Activated naive CD8-positive, alpha-beta T cell (primary cell): ENCODE data around the gene MZB1.

Source experiments
- H3K27ac Mint-ChIP-seq: one replicate; pipeline ENCODE4 v1.8.0; 2021; ENCODE audit warnings: mixed read lengths
- H3K27me3 Mint-ChIP-seq: one replicate; pipeline ENCODE4 v1.8.0; 2021; ENCODE audit warnings: mixed read lengths
- H3K36me3 Mint-ChIP-seq: one replicate; pipeline ENCODE4 v1.8.0; 2021; ENCODE audit warnings: mixed read lengths
- H3K4me1 Mint-ChIP-seq: one replicate; pipeline ENCODE4 v1.8.0; 2021; ENCODE audit warnings: low read depth, mixed read lengths
- H3K4me3 Mint-ChIP-seq: one replicate; pipeline ENCODE4 v1.8.0; 2021; ENCODE audit warnings: mild to moderate bottlenecking, mixed read lengths
- H3K9me3 Mint-ChIP-seq: one replicate; pipeline ENCODE4 v1.8.0; 2021; ENCODE audit warnings: low read depth, mixed read lengths

Gene MZB1

GRCh38 chr5:139389701-139390638, at the start of gene MZB1:
TSS of gene MZB1 (minus strand) at chr5:139389913. CDS start at chr5:139389856, 57 bp downstream.
- H3K4me1 Mint-ChIP-seq, result peaks cover 52% of the 10 kb centered on the region
- no peaks in the 10 kb centered on the region for H3K27me3 Mint-ChIP-seq
- no peaks in the 10 kb centered on the region for H3K36me3 Mint-ChIP-seq
- H3K9me3 Mint-ChIP-seq, result no peaks in the 10 kb centered on the region
- H3K27ac Mint-ChIP-seq, result peak within 1 kb of the TSS; percentile 72
- peak within 1 kb of the TSS; percentile 35 for H3K4me3 Mint-ChIP-seq

DNA sequence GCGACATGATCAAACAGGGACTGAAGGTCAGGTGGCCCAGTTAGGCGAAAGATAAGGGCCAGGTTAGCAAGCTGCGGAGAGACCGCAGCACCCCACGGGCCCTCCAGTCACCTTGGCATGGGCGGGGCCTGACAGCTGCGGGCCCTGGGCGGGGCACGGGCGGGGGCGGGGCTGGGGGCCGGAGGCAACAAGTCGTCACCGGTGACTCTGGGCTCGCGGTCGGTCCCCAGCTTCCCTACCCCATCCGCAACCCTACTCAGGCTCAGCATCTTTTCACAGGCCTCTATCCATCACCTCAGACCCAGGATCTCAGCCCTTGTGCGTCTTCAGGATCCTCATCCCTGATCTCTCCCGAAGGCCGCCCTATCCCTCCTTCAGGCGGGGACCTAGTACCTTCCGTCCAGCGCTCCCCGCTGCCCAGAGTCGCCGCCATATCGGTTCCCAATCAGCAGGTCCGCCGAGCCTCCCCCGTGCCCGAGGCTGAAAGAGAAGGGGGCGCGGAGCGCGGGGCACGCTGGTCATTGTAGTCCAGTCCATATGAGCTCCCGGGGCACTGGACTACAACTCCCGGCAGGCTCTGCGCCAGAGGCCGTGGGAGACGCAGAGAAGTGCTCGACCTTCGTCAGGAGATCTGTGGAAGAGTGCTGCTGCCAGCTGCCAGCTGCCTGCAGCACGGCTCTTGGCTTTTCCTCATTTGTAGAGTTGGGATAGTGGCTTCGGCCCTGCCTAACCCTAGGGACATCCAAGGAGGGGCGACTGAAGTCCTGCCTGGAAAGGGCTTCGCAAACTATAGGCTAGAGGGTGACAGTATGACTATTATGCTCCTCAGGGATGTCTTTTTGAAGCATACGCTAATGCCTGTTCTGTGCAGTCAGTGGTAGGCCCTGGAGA, 49.5 kb upstream of the MZB1 start, which contains the start of gene DNAJC18:
Gene DNAJC18 (minus strand): TSS at position 513 of the 891 bp plus-strand sequence. CDS start 80 bp downstream, at position 433.
- Mint-ChIP-seq H3K9me3 (no peaks in the 10 kb centered on the region), H3K27ac (peak within 1 kb of the TSS; percentile 99), H3K27me3 (no peaks in the 10 kb centered on the region), H3K36me3 (peaks cover 4% of the 10 kb centered on the region), H3K4me3 (peak within 1 kb of the TSS; percentile 98), H3K4me1 (peaks cover 39% of the 10 kb centered on the region)

DNA sequence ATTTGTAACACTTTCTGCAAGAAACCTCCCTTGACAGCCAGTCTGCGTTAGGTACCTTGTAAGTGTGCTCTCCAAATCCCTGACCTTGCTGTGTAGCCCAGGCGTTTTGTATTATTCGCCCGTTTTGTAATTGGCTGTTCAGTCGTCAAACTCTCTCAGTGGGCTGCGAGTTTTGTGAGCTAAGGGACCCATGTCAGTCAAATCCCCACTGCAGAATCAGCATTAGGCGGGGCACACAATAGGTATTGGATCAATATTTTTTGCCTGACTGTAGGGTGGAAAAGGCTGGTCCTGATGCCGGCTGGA, 48.9 kb upstream of the MZB1 start:
- Mint-ChIP-seq H3K9me3 (no peaks in the 10 kb centered on the region), H3K27ac (peak overlapping the region; percentile 66), H3K36me3 (peaks cover 4% of the 10 kb centered on the region), H3K4me1 (peaks cover 33% of the 10 kb centered on the region), H3K27me3 (no peaks in the 10 kb centered on the region), H3K4me3 (peak overlapping the region; percentile 98)

DNA sequence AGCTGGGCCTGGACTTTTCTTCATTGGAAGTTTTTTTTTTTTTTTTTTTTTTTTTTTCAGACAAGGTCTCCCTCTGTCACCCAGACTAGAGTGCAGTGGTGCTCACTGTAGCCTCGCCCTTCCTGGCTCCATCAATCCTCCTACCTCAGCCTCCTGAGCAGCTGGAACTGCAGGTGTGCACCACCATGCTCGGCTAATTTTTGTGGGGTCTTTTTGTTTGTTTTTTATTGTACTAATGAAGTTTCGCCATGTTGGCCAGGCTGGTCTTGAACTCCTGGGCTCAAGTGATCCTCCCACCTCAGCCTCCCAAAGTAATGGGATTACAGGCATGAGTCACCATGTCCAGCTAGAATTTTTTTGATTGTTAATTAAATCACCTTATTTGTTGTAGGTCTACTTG, 46.0 kb upstream of the MZB1 start:
- no peaks in the 10 kb centered on the region for H3K27me3 Mint-ChIP-seq
- no peak overlapping the region for H3K27ac Mint-ChIP-seq
- H3K4me1 Mint-ChIP-seq, result peaks cover 28% of the 10 kb centered on the region
- no peak overlapping the region for H3K4me3 Mint-ChIP-seq
- H3K9me3 Mint-ChIP-seq, result no peaks in the 10 kb centered on the region
- peaks cover 4% of the 10 kb centered on the region for H3K36me3 Mint-ChIP-seq

- Mint-ChIP-seq H3K4me1 (peaks cover 15% of the 10 kb centered on the region), H3K4me3 (no peak overlapping the region), H3K36me3 (peaks cover 4% of the 10 kb centered on the region), H3K27ac (no peak overlapping the region), H3K9me3 (no peaks in the 10 kb centered on the region), H3K27me3 (no peaks in the 10 kb centered on the region)
Observed at GRCh38 chr5:139431706-139432105, 42.0 kb upstream of the MZB1 start.

DNA sequence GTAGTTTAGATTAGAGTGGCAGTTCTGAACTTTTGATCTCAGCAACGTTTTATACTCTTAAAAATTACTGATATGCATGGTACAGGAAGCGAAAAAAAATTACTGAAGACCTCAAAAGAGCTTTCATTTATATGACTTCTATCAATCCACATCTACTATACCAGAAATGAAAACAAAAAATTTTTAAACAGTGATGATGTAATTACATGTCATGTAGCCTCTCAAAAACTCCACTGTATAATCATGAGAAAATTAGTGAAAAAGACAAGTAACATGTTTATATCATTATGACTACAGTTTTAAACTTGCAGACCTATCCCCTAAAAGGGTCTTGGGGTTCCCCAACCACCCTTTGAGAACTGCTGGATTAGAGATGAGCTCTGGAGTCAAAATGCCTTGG, 40.3 kb upstream of the MZB1 start:
- H3K9me3 Mint-ChIP-seq, result no peaks in the 10 kb centered on the region
- H3K36me3 Mint-ChIP-seq, result peaks cover 4% of the 10 kb centered on the region
- H3K27me3 Mint-ChIP-seq, result no peaks in the 10 kb centered on the region
- H3K4me3 Mint-ChIP-seq, result no peak overlapping the region
- peaks cover 15% of the 10 kb centered on the region for H3K4me1 Mint-ChIP-seq
- peak overlapping the region; percentile 58 for H3K27ac Mint-ChIP-seq

GRCh38 chr5:139426203-139426885, 36.6 kb upstream of the MZB1 start:
- Mint-ChIP-seq H3K4me1 (peaks cover 19% of the 10 kb centered on the region), H3K9me3 (no peaks in the 10 kb centered on the region), H3K4me3 (no peak overlapping the region), H3K36me3 (peaks cover 11% of the 10 kb centered on the region), H3K27me3 (no peaks in the 10 kb centered on the region), H3K27ac (no peak overlapping the region)

GRCh38 chr5:139425497-139425896, 35.8 kb upstream of the MZB1 start:
- Mint-ChIP-seq H3K27me3 (no peaks in the 10 kb centered on the region), H3K9me3 (no peaks in the 10 kb centered on the region), H3K4me3 (no peak overlapping the region), H3K27ac (no peak overlapping the region), H3K36me3 (peaks cover 11% of the 10 kb centered on the region), H3K4me1 (peaks cover 14% of the 10 kb centered on the region)

DNA sequence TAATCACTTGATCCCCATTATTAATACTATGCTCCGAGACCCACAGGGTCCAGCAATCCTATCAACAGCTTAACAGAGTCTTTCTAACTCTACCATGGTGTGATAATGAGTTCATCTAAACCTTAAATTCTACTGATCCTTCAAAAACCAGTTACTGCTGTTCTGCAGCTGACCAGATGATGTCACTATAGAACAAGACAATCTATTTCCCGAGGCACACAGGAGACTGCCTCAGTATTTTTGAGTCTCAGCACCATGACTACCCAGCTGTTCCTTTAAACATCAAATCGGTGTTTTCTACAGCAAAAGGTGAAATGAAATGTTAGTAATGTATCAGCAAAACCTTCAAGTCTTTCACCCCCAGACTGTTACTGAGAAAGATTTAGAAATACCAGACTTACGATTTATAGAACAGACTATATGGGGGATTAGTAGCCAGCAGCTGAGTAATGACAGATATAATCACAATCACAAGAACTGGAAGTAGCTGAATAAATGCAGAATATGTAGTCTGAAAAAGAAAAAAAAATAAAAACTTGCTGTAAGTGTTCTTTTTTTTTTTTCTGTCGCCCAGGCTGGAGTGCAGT, 32.7 kb upstream of the MZB1 start:
- Mint-ChIP-seq H3K36me3 (peaks cover 13% of the 10 kb centered on the region), H3K27me3 (no peaks in the 10 kb centered on the region), H3K4me1 (peaks cover 5% of the 10 kb centered on the region), H3K4me3 (no peak overlapping the region), H3K27ac (no peak overlapping the region), H3K9me3 (no peaks in the 10 kb centered on the region)

DNA sequence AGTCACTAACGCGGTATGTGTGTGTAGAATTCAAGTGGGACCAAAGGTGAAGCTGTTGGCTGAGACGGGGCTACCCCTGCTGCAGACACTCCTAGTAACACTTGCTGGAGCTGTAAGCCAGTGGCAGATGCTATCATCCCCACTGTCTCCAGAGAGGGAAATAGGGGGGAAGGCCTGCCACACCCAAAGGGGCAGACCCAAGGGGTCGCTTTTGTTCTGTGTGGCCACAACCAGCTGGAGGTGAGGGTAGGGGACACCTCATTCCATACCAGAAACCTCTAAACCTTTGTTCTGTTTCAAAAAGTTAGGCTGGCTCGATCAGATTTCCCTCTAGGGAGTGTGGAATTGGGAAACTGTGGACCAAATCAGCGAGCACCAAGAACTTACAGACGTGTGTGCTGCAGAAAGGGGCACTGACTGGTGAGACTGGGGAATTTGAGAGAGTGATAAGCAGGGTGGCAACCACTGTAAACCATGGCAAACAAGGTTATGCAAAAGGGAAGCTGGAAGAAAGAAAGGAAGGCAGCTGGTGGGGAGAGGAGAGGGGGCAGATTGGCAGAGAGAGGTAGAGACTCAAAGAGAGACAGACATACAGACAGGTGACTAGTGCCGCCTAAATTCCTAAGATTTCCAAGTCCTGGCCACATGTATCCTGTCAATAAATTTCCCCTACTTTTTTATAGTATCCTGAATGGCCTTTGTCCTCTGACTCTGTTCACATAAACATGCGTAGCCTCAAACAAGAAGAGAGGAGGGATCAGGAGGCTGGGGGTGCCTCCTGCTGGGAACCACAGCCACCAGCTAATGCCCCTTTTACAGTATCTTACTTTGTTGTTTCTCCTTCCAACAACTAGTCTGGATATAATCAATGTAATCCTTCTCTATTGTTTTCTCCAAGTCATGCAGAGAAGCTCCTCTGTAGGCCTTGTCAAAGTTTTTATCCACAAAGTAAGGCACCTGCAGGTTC, 29.8 kb upstream of the MZB1 start:
- Mint-ChIP-seq H3K27ac (no peak overlapping the region), H3K9me3 (no peaks in the 10 kb centered on the region), H3K4me3 (no peak overlapping the region), H3K36me3 (peaks cover 17% of the 10 kb centered on the region), H3K4me1 (peaks cover 25% of the 10 kb centered on the region), H3K27me3 (no peaks in the 10 kb centered on the region)

- H3K9me3 Mint-ChIP-seq, result no peaks in the 10 kb centered on the region
- H3K4me1 Mint-ChIP-seq, result peaks cover 31% of the 10 kb centered on the region
- peaks cover 16% of the 10 kb centered on the region for H3K36me3 Mint-ChIP-seq
- H3K27ac Mint-ChIP-seq, result no peak overlapping the region
- H3K4me3 Mint-ChIP-seq, result no peak overlapping the region
- H3K27me3 Mint-ChIP-seq, result no peaks in the 10 kb centered on the region
Observed at GRCh38 chr5:139418793-139419192, 29.1 kb upstream of the MZB1 start.

DNA sequence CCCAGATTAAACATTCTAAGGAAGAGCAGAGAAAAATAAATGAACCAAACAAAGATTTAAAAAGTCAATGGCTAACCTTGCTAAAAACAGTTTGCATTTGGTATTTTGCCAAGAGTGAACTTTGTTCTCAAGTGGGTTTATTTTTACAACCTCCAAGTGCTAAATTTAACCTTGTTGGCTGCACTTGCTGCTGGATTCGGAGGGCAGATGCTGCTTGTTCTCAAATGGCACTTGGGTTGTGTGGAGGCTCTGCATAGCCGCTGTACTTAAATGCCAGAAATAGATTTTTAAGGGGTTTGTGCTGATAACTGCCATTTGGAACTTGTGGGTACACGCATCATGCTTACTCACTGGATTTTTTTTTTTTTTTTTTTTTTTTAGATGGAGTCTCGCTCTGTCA, 27.5 kb upstream of the MZB1 start:
- Mint-ChIP-seq H3K27ac (no peak overlapping the region), H3K4me1 (peaks cover 31% of the 10 kb centered on the region), H3K36me3 (peaks cover 18% of the 10 kb centered on the region), H3K4me3 (no peak overlapping the region), H3K9me3 (no peaks in the 10 kb centered on the region), H3K27me3 (no peaks in the 10 kb centered on the region)

DNA sequence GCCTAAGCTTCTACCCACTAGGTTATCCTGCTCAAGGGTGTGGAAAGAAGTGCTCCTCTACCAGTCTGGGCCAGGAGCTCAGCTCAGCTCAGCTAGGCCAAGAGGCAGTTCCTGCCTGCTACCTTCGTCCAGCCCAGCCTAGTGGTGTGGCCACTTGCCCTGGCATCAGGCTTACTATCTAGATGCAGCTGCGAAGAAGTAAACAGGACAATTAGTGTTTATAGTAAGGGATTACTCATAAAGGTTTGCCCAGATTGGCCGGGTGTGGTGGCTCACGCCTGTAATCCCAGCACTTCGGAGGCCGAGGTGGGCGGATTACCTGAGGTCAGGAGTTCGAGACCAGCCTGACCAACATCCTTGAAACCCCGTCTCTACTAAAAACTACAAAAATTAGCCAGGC, 26.9 kb upstream of the MZB1 start:
- H3K27me3 Mint-ChIP-seq, result no peaks in the 10 kb centered on the region
- H3K36me3 Mint-ChIP-seq, result peaks cover 21% of the 10 kb centered on the region
- H3K4me1 Mint-ChIP-seq, result peaks cover 30% of the 10 kb centered on the region
- peak overlapping the region; percentile 86 for H3K27ac Mint-ChIP-seq
- H3K9me3 Mint-ChIP-seq, result no peaks in the 10 kb centered on the region
- H3K4me3 Mint-ChIP-seq, result no peak overlapping the region
